Liver (tissue), 3 donors: ENCODE results near the gene F5.

ENCODE experiments used
- EGR1 ChIP-seq, 2 donors: IDR thresholded peaks; 2 replicates each; pipeline ENCODE4 v1.6.1; 2016 to 2018; ENCODE audit warnings: antibody characterized with exemption in 2 of 2, low read depth in 2 of 2
- FOXA1 ChIP-seq: IDR thresholded peaks from 2 replicates; pipeline ENCODE4 v1.6.1; 2016; ENCODE audit warnings: antibody characterized with exemption
- GABPA ChIP-seq, 2 donors: IDR thresholded peaks in 1 of 2; conservative IDR thresholded peaks in 1 of 2; 2 replicates each; pipeline ENCODE4 v1.6.1; 2016; ENCODE audit warnings: antibody characterized with exemption in 2 of 2, mild to moderate bottlenecking in 1 of 2, moderate library complexity in 1 of 2
- HNF4G ChIP-seq: IDR thresholded peaks from 2 replicates; pipeline ENCODE4 v1.6.1; 2016; ENCODE audit warnings: antibody characterized with exemption
- JUND ChIP-seq, 2 donors: IDR thresholded peaks; 2 replicates each; pipeline ENCODE4 v1.6.1; 2016; ENCODE audit warnings: antibody characterized with exemption in 2 of 2
- NR2F2 ChIP-seq: IDR thresholded peaks from 2 replicates; pipeline ENCODE4 v1.6.1; 2016; ENCODE audit warnings: antibody characterized with exemption
- RAD21 ChIP-seq, 2 donors: IDR thresholded peaks; 2 replicates each; pipeline ENCODE4 v1.6.1; 2016; ENCODE audit warnings: antibody characterized with exemption in 2 of 2, mild to moderate bottlenecking in 2 of 2
- RXRA ChIP-seq, 2 donors: IDR thresholded peaks; 2 replicates each; pipeline ENCODE4 v1.6.1; 2017 to 2018; ENCODE audit warnings: antibody characterized with exemption in 2 of 2, mild to moderate bottlenecking in 1 of 2
- YY1 ChIP-seq: IDR thresholded peaks from 2 replicates; pipeline ENCODE4 v1.6.1; 2016; ENCODE audit warnings: antibody characterized with exemption, mild to moderate bottlenecking
- TF ChIP-seq, protein P1 (sequence below): fragments of 150-350 bp; IDR thresholded peaks from 2 replicates; pipeline ENCODE4 v1.5.1; 2017; ENCODE audit warnings: improper control_type of control experiment, low read depth, low read length; ENCODE audit not compliant: missing input control
- TF ChIP-seq, protein P2 (sequence below): IDR thresholded peaks from 2 replicates; pipeline ENCODE4 v1.6.1; 2016; ENCODE audit warnings: antibody characterized with exemption, mild to moderate bottlenecking
- TF ChIP-seq, protein P3 (sequence below): IDR thresholded peaks from 2 replicates; pipeline ENCODE4 v1.6.1; 2016; ENCODE audit warnings: antibody characterized with exemption
- donor health status: healthy.
- donor health status: healthy.

DNA sequence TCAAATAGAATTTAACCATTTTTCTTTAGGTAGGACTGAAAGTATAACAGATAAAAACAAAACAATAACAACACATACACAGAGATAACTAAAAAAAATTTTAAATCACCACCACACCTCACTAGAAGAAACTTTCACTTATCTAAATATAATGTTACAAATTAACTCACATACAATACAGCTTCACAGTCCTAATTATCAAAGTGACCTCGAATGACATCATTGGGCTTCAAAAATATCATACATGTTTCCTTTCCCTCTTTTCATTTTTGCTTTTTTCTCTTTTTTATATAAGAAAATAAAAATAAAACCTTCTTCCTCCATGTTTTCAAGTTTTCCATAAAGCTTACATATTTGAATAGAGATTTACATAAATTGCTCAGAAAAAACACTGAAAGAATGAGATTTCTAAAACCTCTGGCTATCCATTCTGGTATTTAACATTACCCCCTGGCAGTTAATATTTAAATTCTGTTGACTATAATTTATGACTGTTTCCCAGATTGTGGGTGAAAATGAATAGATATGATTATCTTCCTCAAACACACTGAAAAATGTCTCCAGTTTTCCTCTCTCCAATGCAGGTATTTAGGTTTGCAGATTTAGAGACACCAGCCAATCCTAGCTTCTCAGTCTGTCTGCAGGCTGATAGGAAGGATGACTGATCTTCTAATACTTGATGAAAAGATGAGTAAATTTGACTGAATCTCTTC is 60.0 kb downstream of the F5 start:
- no peak for TF ChIP-seq RXRA (IDR thresholded peaks at IDR 0.05)
- TF ChIP-seq YY1 = no peak
- TF ChIP-seq, protein P1, sequence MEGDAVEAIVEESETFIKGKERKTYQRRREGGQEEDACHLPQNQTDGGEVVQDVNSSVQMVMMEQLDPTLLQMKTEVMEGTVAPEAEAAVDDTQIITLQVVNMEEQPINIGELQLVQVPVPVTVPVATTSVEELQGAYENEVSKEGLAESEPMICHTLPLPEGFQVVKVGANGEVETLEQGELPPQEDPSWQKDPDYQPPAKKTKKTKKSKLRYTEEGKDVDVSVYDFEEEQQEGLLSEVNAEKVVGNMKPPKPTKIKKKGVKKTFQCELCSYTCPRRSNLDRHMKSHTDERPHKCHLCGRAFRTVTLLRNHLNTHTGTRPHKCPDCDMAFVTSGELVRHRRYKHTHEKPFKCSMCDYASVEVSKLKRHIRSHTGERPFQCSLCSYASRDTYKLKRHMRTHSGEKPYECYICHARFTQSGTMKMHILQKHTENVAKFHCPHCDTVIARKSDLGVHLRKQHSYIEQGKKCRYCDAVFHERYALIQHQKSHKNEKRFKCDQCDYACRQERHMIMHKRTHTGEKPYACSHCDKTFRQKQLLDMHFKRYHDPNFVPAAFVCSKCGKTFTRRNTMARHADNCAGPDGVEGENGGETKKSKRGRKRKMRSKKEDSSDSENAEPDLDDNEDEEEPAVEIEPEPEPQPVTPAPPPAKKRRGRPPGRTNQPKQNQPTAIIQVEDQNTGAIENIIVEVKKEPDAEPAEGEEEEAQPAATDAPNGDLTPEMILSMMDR = no peak
- TF ChIP-seq GABPA (IDR thresholded peaks at IDR 0.05 in 1 of 2, conservative IDR thresholded peaks at IDR 0.05 in 1 of 2) = no peak
- TF ChIP-seq, protein P2, sequence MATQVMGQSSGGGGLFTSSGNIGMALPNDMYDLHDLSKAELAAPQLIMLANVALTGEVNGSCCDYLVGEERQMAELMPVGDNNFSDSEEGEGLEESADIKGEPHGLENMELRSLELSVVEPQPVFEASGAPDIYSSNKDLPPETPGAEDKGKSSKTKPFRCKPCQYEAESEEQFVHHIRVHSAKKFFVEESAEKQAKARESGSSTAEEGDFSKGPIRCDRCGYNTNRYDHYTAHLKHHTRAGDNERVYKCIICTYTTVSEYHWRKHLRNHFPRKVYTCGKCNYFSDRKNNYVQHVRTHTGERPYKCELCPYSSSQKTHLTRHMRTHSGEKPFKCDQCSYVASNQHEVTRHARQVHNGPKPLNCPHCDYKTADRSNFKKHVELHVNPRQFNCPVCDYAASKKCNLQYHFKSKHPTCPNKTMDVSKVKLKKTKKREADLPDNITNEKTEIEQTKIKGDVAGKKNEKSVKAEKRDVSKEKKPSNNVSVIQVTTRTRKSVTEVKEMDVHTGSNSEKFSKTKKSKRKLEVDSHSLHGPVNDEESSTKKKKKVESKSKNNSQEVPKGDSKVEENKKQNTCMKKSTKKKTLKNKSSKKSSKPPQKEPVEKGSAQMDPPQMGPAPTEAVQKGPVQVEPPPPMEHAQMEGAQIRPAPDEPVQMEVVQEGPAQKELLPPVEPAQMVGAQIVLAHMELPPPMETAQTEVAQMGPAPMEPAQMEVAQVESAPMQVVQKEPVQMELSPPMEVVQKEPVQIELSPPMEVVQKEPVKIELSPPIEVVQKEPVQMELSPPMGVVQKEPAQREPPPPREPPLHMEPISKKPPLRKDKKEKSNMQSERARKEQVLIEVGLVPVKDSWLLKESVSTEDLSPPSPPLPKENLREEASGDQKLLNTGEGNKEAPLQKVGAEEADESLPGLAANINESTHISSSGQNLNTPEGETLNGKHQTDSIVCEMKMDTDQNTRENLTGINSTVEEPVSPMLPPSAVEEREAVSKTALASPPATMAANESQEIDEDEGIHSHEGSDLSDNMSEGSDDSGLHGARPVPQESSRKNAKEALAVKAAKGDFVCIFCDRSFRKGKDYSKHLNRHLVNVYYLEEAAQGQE = no peak
- no peak for TF ChIP-seq NR2F2
- TF ChIP-seq FOXA1 = no peak
- TF ChIP-seq HNF4G = no peak
- no peak for TF ChIP-seq RAD21 (IDR thresholded peaks at IDR 0.05)
- no peak for TF ChIP-seq EGR1 (IDR thresholded peaks at IDR 0.05; ENCODE audit: low read depth in 2 of 2)
- TF ChIP-seq JUND (IDR thresholded peaks at IDR 0.05) = no peak
- TF ChIP-seq, protein P3, sequence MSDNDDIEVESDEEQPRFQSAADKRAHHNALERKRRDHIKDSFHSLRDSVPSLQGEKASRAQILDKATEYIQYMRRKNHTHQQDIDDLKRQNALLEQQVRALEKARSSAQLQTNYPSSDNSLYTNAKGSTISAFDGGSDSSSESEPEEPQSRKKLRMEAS = no peak
